Measurements from ENCODE around the gene ATP13A3.
"Not testable (repeated sequence)": the region's sequence is repeated elsewhere in the genome, so short reads cannot be mapped to it uniquely, and the experiment has no call there.

ATP13A3 gene

GRCh38 chr3:194499516-194499915 lies 12.7 kb upstream of the ATP13A3 start:
- not testable (repeated sequence) for DNase-seq (ENCODE audit: low read depth in 2 of 2)

DNA sequence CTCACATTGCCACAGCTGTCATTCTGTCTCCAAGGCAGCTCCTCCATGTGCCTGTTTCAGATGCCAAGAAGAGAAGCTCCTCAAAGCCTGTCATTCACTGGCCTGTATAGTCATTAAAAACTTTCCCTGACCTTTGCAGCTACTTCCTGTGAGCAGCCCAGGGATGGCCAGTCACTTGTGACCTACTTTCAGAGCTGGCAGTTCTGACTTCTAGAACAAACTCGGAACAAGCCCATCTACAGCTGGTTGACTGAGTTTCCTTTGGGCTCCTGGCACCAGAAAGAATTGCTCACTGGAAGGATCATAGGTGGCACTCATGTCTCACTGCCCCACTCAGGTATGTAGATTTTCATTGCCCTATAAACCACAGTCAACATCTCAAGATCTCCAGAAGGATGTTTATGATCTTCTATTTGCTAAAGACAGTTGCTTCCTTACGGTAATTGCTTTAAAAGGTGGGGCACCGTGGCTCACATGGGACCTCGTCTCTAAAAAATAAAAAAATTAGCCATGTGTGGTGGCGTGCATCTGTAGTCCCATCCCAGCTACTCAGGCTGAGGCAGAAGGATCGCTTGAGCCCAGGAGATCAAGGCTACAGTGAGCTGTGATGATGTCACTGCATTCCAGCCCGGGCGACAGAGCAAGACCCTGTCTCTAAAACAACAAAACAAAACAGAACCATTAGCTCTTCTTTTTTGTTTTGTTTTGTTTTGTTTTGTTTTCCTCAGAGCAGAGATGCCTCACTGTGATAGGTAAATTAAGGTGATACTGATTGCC lies 11.2 kb upstream of the ATP13A3 start:
- no peak for DNase-seq (ENCODE audit: low read depth in 2 of 2)

GRCh38 chr3:194496217-194496919 lies 9.6 kb upstream of the ATP13A3 start:
- DNase-seq (ENCODE audit: low read depth in 2 of 2) = no peak

DNA sequence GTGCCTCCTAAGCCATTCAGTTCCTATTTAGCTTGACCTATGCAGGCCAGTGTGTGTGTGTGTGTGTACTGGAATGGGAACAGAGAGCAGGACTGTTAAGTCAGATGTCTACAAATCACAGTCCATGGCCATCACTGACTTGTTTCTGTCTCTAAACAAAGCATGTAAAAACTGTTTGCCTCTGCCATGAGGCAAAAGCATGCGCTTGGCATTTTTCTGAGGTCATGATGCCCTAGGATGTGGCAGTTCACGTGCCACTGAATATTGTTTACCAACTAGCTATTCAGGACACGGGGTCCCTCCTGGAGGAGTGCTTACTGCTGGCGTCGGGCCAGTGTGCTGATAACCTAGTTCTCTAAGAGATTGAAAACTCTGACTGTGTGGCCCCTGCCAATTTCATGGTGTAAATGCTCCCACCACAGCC lies 8.2 kb upstream of the ATP13A3 start:
- DNase-seq (ENCODE audit: low read depth in 2 of 2) = no peak

- not testable (repeated sequence) for DNase-seq (ENCODE audit: low read depth in 2 of 2)
Observed at GRCh38 chr3:194493995-194494927, 7.5 kb upstream of the ATP13A3 start.

DNA sequence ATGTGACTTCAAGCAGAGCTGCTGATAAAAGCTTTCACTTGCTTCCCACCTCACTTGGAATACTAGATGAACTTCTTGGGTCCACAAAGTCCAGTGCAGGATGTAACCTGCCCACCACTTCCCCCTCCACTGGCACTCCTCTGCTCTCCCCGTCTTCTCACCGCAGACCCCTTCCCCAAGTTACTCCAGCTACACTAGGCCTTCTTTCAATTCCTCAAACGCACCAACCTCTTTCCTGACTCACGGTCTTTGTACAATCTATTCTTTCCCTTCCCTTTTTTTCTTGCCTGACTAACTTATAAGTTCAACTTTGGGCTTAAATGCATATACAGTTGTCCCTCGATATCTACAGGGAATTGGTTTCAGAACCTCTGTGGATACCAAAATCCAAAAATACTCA lies 5.2 kb upstream of the ATP13A3 start:
- DNase-seq (ENCODE audit: low read depth in 2 of 2) = no peak

GRCh38 chr3:194489736-194490612 lies 3.2 kb upstream of the ATP13A3 start:
- DNase-seq (ENCODE audit: low read depth in 2 of 2) = no peak

DNA sequence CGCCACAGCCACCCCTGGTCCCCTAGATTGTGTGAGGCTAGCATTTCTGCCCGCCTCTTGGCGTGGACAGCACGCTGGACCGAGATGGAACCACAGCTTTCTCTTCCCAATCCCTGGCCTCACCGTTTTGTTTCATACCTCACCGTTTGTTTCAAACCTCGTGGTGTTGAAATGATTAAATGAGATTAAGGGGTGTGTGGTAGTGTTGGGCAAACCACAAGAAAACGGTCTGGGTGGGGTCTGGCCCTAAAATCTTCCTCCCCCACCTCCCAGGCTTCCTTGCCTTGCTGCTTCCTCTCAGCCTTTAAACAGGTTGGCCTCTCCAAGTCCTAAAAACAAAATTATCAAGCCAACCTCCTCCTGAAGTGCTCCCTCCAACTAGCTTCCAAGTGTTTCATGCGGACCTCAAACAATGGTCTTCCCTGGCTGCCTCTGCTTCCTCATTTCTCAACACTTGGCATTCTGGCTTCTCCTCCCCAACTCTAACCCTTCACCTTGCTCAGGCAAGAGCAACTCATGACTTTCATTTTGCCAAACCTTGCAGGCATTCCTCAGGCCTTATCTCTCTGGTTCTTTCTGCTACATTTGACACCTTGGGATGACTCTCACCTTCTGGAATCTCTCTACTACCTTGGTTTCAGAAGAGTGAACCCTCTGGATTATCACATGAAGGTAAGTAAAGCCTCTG lies 1.4 kb upstream of the ATP13A3 start:
- no peak for DNase-seq (ENCODE audit: low read depth in 2 of 2)

- peak in 1 of 2 donors; percentile 12 for DNase-seq (ENCODE audit: low read depth in 2 of 2)
Observed at GRCh38 chr3:194487289-194488054, 670 bp upstream of the ATP13A3 start.

DNA sequence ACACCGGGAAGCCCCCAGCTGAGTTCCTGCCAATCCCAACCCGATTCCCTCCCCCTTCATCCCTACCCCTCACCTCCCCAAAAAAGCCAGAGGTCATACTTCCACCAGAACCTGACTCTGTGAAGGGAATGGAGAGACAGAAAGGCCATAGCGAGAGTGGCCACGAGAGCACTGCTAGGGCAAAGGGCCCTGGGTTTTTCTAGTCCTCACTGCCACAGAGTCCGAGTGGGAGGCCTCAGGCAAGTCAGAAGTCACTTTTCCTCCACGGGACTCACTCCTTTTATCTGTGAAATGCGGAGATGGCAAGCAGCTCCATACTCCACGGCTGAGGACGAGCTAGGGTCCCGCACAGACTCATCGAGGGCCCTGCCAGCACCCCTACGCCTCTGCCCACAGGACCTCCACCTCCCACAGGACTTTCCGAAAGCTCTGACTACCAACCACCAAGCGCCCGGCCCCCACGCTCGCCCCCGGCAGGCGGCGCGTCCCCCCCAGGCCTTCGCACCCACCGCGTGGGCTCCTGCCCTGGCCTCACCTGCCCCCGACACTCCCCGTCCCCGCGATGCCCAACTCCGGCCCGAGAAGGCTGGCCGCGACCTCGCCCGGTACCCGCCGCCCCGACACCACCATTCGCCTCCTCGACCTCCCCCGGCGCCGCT lies 792 bp downstream of the ATP13A3 start:
- peak; percentile 22 to 41 for DNase-seq (ENCODE audit: low read depth in 2 of 2)

- no peak for DNase-seq (ENCODE audit: low read depth in 2 of 2)
Observed at GRCh38 chr3:194485468-194485880, 1.3 kb downstream of the ATP13A3 start.

- DNase-seq (ENCODE audit: low read depth in 2 of 2) = no peak
Observed at GRCh38 chr3:194484614-194485013, 2.2 kb downstream of the ATP13A3 start.

DNA sequence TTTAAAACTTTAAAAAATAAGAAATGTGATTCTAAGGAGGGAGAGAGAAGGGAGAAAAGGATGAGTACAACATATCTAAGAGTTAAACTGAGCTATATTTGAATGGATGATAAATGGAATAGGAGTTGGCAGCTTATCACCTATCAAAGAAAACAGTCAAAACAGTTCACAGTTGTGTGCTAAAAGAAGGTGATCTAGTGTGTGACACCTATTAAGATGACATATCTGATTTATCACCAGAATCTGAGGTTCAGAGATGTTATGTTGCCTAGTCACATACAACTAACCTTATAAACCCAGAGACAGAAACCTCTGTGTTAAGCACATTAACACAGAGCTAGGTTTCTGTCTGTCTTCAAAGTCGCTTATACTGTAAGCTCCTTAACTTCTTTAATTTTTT lies 3.0 kb downstream of the ATP13A3 start:
- DNase-seq (ENCODE audit: low read depth in 2 of 2) = no peak

GRCh38 chr3:194482830-194483229 lies 4.0 kb downstream of the ATP13A3 start:
- DNase-seq (ENCODE audit: low read depth in 2 of 2) = not testable (repeated sequence)

- DNase-seq (ENCODE audit: low read depth in 2 of 2) = no peak
Observed at GRCh38 chr3:194482196-194482593, 4.6 kb downstream of the ATP13A3 start.

DNA sequence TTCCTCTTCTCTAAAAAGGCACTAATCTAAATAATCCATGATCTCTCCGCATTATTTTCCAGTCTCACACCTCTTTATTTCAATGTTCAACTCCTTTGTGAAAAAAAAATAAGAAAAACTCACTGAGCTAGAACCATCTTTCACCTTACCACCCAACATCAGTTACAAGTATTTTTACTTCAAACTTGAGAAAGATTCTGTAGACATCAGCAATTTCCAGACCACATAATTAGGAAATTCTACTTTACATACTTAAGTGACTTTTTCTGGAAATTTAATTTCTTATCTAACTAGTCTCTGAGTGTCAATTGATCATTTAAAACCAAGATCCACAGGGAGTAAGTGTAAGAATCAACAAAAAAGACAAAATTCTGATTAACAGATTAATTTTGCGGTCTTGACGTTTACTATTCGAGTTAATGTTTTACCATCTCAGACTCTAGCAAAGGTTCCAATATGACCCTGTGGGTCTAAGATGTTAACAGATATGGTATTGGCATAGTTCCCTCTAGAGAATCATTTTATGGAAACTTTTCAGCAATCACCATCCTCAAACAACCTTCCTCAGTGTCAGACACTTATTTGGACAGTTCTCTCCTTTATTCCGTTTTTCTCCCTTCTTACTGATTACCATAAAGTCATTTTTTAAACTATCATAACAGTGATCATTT lies 5.1 kb downstream of the ATP13A3 start:
- no peak for DNase-seq (ENCODE audit: low read depth in 2 of 2)

DNA sequence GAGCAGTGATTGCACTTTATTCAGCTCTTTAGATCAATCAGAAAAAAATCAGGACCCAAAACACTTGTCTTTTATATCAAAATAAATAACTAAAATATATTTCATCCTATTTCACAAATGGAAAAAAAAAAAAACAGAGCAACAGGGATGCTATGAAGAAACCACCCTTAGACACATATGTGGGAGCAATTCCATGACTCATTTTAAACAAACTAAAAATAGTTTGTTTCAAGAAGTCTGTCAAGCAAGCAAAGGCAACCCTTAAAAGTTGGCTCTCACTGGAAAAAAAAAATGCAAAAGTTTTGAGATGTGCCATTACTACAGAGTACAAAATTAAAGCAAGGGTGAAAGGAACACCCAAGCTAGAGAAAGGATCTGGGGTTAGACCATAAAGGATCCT lies 5.7 kb downstream of the ATP13A3 start:
- DNase-seq (ENCODE audit: low read depth in 2 of 2) = no peak

DNA sequence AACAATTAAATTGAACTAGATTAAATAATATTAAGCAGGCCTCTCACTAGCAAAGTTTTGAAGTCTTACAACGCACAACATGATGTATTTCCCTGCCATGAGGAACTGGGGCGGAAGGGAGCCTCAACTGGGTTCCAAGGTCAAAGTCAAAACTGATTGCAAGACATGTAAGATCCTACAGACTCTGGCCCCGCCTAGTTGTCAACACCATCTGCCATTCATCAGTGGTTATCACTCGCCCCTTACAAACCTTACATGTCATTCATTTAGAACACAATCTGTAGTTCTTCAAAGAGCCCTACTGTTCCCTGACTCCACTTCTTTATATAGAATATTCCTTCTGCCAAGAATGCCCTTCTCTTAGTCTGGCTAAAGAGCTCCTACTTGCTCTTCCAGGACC lies 10.0 kb downstream of the ATP13A3 start:
- DNase-seq (ENCODE audit: low read depth in 2 of 2) = no peak

DNA sequence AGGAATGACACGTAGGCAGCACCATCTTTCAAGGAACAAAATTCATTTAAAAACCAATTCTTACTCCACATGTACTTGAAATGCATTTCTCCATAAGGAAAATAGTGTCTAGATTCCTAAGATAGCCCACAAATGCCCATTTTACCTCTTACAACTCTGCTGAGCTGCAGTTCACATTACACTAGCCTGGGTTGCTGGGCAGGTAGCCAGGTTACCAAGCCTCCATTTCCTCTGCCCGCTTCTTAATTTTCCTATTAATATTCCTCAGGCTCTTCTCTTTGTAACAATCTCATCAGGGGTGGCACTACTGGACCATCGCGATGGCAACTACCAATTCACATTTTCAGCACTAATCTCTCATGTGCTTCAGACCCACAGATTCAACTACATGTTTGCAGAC lies 10.8 kb downstream of the ATP13A3 start:
- DNase-seq (ENCODE audit: low read depth in 2 of 2) = no peak
